Calu3 (cell line): ENCODE data around the gene MSH4. TPM values are rescaled to one million over a fixed set of nuclear protein-coding genes. Genes with fewer than 3 reads are reported as not detected.
A peak's percentile ranks its signal among the peaks of the same experiment; 100 is the strongest.
"Not testable (repeated sequence)": the region's sequence is repeated elsewhere in the genome, so short reads cannot be mapped to it uniquely, and the experiment has no call there.

Source experiments
- BruUV-seq: library from RNA; stranded (reverse); fragments of 400-500 nt; replicated peaks from 2 replicates; lab custom pipeline; 2021; lab: Mats Ljungman, UMichigan
- CTCF ChIA-PET: fragments of 300-600 bp; sonication (Branson Sonifier 250); formaldehyde crosslinking; loops from one replicate; lab custom pipeline; 2022; ENCODE audit warnings: antibody characterized with exemption; lab: Charles Lee
- DNase-seq: peaks from one replicate; pipeline ENCODE4 v3.0.0; 2022
- H3K27ac Mint-ChIP-seq: one replicate; pipeline ENCODE4 v1.8.0; 2022; ENCODE audit warnings: mixed read lengths; ENCODE audit not compliant: unreplicated experiment
- H3K27me3 Mint-ChIP-seq: one replicate; pipeline ENCODE4 v1.8.0; 2022; ENCODE audit warnings: mixed read lengths; ENCODE audit not compliant: unreplicated experiment
- H3K36me3 Mint-ChIP-seq: one replicate; pipeline ENCODE4 v1.8.0; 2022; ENCODE audit warnings: mild to moderate bottlenecking, moderate library complexity, mixed read lengths; ENCODE audit not compliant: insufficient read depth, unreplicated experiment
- H3K4me1 Mint-ChIP-seq: one replicate; pipeline ENCODE4 v1.8.0; 2022; ENCODE audit warnings: mild to moderate bottlenecking, low read depth, mixed read lengths; ENCODE audit not compliant: unreplicated experiment
- H3K4me3 Mint-ChIP-seq: one replicate; pipeline ENCODE4 v1.8.0; 2022; ENCODE audit warnings: mild to moderate bottlenecking, low read depth, moderate library complexity, mixed read lengths; ENCODE audit not compliant: unreplicated experiment
- H3K9me3 Mint-ChIP-seq: one replicate; pipeline ENCODE4 v1.8.0; 2022; ENCODE audit warnings: low read depth, mixed read lengths; ENCODE audit not compliant: unreplicated experiment
- CTCF ChIP-seq: fragments of 200-600 bp; IDR thresholded peaks from one replicate; pipeline ENCODE4 v1.8.0; 2022; ENCODE audit warnings: antibody characterized with exemption; ENCODE audit not compliant: unreplicated experiment
- intact Hi-C: fragments of 100-400 bp; cut with micrococcal nuclease; formaldehyde crosslinking; loops from one replicate; pipeline ENCODE4 v1.10.0; 2022; ENCODE audit not compliant: unreplicated experiment
- total RNA-seq: library from RNA; stranded (reverse); gene quantifications from 2 replicates; pipeline ENCODE4 v1.2.3, GENCODE V29; 2022

The MSH4 gene
- total RNA-seq, 1 experiment from 2014 or later: 0.83 TPM

GRCh38 chr1:75795703-75796193, 934 bp upstream of the MSH4 start:
- no peak overlapping the region for H3K27ac Mint-ChIP-seq
- no peak overlapping the region for H3K4me3 Mint-ChIP-seq
- TF ChIP-seq CTCF: no peak
- no peaks in the 10 kb centered on the region for H3K27me3 Mint-ChIP-seq
- H3K9me3 Mint-ChIP-seq: no peaks in the 10 kb centered on the region
- intact Hi-C loops: no loop called here
- CTCF ChIA-PET: no interaction called here
- H3K36me3 Mint-ChIP-seq: peaks cover 72% of the 10 kb centered on the region
- BruUV-seq: no TSS peak
- no peak for DNase-seq
- peaks cover 11% of the 10 kb centered on the region for H3K4me1 Mint-ChIP-seq

- Mint-ChIP-seq H3K36me3 (peaks cover 57% of the 10 kb centered on the region), H3K9me3 (no peaks in the 10 kb centered on the region), H3K27me3 (no peaks in the 10 kb centered on the region), H3K4me1 (no peaks in the 10 kb centered on the region), H3K27ac (no peak overlapping the region), H3K4me3 (no peak overlapping the region)
- DNase-seq: no peak
- CTCF ChIA-PET: no interaction called here
- BruUV-seq: no TSS peak
- intact Hi-C loops: no loop called here
- TF ChIP-seq CTCF: no peak
Observed at GRCh38 chr1:75797273-75797588, 549 bp downstream of the MSH4 start.

- Mint-ChIP-seq H3K27ac (peak overlapping the region; percentile 15), H3K4me1 (no peaks in the 10 kb centered on the region), H3K4me3 (no peak overlapping the region), H3K36me3 (peaks cover 52% of the 10 kb centered on the region), H3K9me3 (no peaks in the 10 kb centered on the region), H3K27me3 (no peaks in the 10 kb centered on the region)
- no TSS peak for BruUV-seq
- CTCF ChIA-PET: interaction anchor here (0.6 kb wide), 1 partner anchor 10 kb away, joined by 3 read pairs; no protein-coding TSS in a partner anchor
- TF ChIP-seq CTCF: no peak
- no peak for DNase-seq
- intact Hi-C loops: no loop called here
Observed at GRCh38 chr1:75797606-75798216, 1.0 kb downstream of the MSH4 start.

- intact Hi-C loops, DNase-seq, H3K4me1 Mint-ChIP-seq, H3K27me3 Mint-ChIP-seq, BruUV-seq, H3K27ac Mint-ChIP-seq, H3K9me3 Mint-ChIP-seq, H3K4me3 Mint-ChIP-seq: not testable (repeated sequence)
- CTCF ChIA-PET: interaction anchor here (0.6 to 1.1 kb wide), 2 partner anchors 12 to 16 kb away, joined by 3 read pairs; no protein-coding TSS in a partner anchor
- H3K36me3 Mint-ChIP-seq: peaks cover 21% of the 10 kb centered on the region
Observed at GRCh38 chr1:75801480-75801879, 4.8 kb downstream of the MSH4 start.

- Mint-ChIP-seq H3K27ac (no peak overlapping the region), H3K4me1 (peaks cover 7% of the 10 kb centered on the region), H3K9me3 (no peaks in the 10 kb centered on the region), H3K36me3 (no peaks in the 10 kb centered on the region), H3K4me3 (no peak overlapping the region), H3K27me3 (no peaks in the 10 kb centered on the region)
- CTCF ChIA-PET: interaction anchor here (0.7 kb wide), 1 partner anchor 46 kb away, joined by 3 read pairs; no protein-coding TSS in a partner anchor
- no peak for DNase-seq
- no peak for TF ChIP-seq CTCF
- no TSS peak for BruUV-seq
- intact Hi-C loops: no loop called here
Observed at GRCh38 chr1:75808921-75809320, 12.2 kb downstream of the MSH4 start.

GRCh38 chr1:75810113-75810512, 13.4 kb downstream of the MSH4 start:
- H3K27ac Mint-ChIP-seq, H3K4me1 Mint-ChIP-seq, DNase-seq, H3K27me3 Mint-ChIP-seq, H3K36me3 Mint-ChIP-seq, H3K9me3 Mint-ChIP-seq, intact Hi-C loops, H3K4me3 Mint-ChIP-seq, BruUV-seq: not testable (repeated sequence)
- CTCF ChIA-PET: interaction anchor here (0.7 kb wide), 2 partner anchors 18 to 1333 kb away, joined by 4 to 5 read pairs; no protein-coding TSS in a partner anchor
